Subcutaneous adipose tissue (tissue), 4 donors: ENCODE data around the gene ACSBG1. TPM values are rescaled to one million over a fixed set of nuclear protein-coding genes. Genes with fewer than 3 reads are reported as not detected.

Experiments
- CTCF ChIP-seq: fragments of 450-650 bp; IDR thresholded peaks from one replicate; pipeline ENCODE4 v1.5.1; 2016; ENCODE audit warnings: low read depth, mild to moderate bottlenecking, control low read depth, antibody characterized with exemption, moderate library complexity
- total RNA-seq, 4 donors: library from RNA; depleted of rRNA; stranded (reverse); fragments of >200 nt; gene quantifications; one replicate each; pipeline ENCODE4 v1.1.0, GENCODE V29; 2016

The ACSBG1 gene
- total RNA-seq, 4 donors from 2014 or later: not detected

GRCh38 chr15:78179906-78180305 is 54.5 kb downstream of the ACSBG1 start:
- TF ChIP-seq CTCF: no peak

- TF ChIP-seq CTCF: no peak
These were observed 55.0 kb downstream of the ACSBG1 start for GRCh38 chr15:78179286-78179840.

- TF ChIP-seq CTCF: no peak
These were observed 56.3 kb downstream of the ACSBG1 start for GRCh38 chr15:78178064-78178463.

GRCh38 chr15:78177447-78177873 is 56.9 kb downstream of the ACSBG1 start:
- no peak for TF ChIP-seq CTCF

- TF ChIP-seq CTCF: no peak
These were observed 59.0 kb downstream of the ACSBG1 start for GRCh38 chr15:78175330-78175729.

GRCh38 chr15:78174401-78174800 is 60.0 kb downstream of the ACSBG1 start:
- no peak for TF ChIP-seq CTCF

GRCh38 chr15:78171864-78172472 is 62.4 kb downstream of the ACSBG1 start:
- TF ChIP-seq CTCF: no peak
